Measurements from ENCODE around the gene IFITM2.
"Not testable (repeated sequence)": the region's sequence is repeated elsewhere in the genome, so short reads cannot be mapped to it uniquely, and the experiment has no call there.

IFITM2 gene

GRCh38 chr11:306645-307371 is 808 bp upstream of the IFITM2 start:
- Histone ChIP-seq H3K4me1 (no peaks in the 10 kb centered on the region), H3K36me3 (no peaks in the 10 kb centered on the region), H3K27me3 (no peaks in the 10 kb centered on the region), H3K4me3 (ENCODE audit: low read depth, low read length) (no peak overlapping the region), H3K9me3 (no peaks in the 10 kb centered on the region)
- DNase-seq, result no peak
- TF ChIP-seq, protein P1, sequence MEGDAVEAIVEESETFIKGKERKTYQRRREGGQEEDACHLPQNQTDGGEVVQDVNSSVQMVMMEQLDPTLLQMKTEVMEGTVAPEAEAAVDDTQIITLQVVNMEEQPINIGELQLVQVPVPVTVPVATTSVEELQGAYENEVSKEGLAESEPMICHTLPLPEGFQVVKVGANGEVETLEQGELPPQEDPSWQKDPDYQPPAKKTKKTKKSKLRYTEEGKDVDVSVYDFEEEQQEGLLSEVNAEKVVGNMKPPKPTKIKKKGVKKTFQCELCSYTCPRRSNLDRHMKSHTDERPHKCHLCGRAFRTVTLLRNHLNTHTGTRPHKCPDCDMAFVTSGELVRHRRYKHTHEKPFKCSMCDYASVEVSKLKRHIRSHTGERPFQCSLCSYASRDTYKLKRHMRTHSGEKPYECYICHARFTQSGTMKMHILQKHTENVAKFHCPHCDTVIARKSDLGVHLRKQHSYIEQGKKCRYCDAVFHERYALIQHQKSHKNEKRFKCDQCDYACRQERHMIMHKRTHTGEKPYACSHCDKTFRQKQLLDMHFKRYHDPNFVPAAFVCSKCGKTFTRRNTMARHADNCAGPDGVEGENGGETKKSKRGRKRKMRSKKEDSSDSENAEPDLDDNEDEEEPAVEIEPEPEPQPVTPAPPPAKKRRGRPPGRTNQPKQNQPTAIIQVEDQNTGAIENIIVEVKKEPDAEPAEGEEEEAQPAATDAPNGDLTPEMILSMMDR (IDR thresholded peaks at IDR 0.05; ENCODE audit: low read depth, low read length), result no peak

DNA sequence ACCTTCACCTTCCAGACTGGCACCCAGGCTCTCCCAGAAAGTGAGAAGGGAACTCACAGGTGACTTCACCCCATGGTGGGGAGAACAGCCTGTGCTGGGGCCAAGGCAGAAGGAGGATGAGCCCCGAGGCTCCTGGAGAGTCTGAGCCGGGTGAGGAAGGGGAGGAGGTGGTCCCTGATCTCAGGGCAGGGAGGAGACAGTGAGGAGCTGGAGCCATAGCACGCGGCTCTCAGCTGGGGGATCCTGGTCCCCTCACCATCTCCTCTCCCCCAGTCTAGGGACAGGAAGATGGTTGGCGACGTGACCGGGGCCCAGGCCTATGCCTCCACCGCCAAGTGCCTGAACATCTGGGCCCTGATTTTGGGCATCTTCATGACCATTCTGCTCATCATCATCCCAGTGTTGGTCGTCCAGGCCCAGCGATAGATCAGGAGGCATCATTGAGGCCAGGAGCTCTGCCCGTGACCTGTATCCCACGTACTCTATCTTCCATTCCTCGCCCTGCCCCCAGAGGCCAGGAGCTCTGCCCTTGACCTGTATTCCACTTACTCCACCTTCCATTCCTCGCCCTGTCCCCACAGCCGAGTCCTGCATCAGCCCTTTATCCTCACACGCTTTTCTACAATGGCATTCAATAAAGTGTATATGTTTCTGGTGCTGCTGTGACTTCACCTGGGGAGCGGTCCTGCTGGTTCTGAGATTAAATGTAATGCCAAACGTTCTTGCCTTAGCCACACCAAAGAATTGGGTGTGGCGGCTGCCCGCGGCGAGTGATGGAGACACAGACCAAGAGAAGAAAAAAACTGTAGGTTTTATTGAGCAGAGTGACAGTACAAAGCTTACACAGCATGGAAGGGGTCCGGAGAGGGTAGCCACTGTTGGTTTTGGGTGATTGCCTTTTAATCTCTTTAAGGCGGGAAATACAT is 1.4 kb downstream of the IFITM2 start:
- H3K36me3 ChIP-seq; H3K9me3 ChIP-seq; H3K4me3 ChIP-seq (ENCODE audit: low read depth, low read length); H3K27me3 ChIP-seq; H3K4me1 ChIP-seq; DNase-seq: not testable (repeated sequence)

- not testable (repeated sequence) for H3K4me3 ChIP-seq (ENCODE audit: low read depth, low read length); H3K4me1 ChIP-seq
These were observed 2.5 kb downstream of the IFITM2 start for GRCh38 chr11:309979-310572.

GRCh38 chr11:311013-311748 is 3.6 kb downstream of the IFITM2 start:
- not testable (repeated sequence) for H3K9me3 ChIP-seq; H3K4me1 ChIP-seq; DNase-seq; H3K27me3 ChIP-seq; H3K36me3 ChIP-seq; H3K4me3 ChIP-seq (ENCODE audit: low read depth, low read length)

More at GRCh38 chr11:309979-310572, 2.5 kb downstream of the IFITM2 start:
- not testable (repeated sequence) for H3K9me3 ChIP-seq, H3K27me3 ChIP-seq, DNase-seq, H3K36me3 ChIP-seq

- TF ChIP-seq, protein P1 (IDR thresholded peaks at IDR 0.05; ENCODE audit: low read depth, low read length), result no peak
- DNase-seq, result no peak
- peaks cover 5% of the 10 kb centered on the region for H3K27me3 ChIP-seq
- H3K4me3 ChIP-seq (ENCODE audit: low read depth, low read length), result no peak overlapping the region
- no peaks in the 10 kb centered on the region for H3K36me3 ChIP-seq
- H3K9me3 ChIP-seq, result no peaks in the 10 kb centered on the region
- no peaks in the 10 kb centered on the region for H3K4me1 ChIP-seq
These were observed 4.6 kb downstream of the IFITM2 start for GRCh38 chr11:312092-312816.

GRCh38 chr11:313304-313786 is 5.7 kb downstream of the IFITM2 start:
- no peak for DNase-seq

More at GRCh38 chr11:313304-313786, 5.7 kb downstream of the IFITM2 start:
- Histone ChIP-seq H3K9me3 (no peaks in the 10 kb centered on the region), H3K4me1 (no peaks in the 10 kb centered on the region), H3K4me3 (ENCODE audit: low read depth, low read length) (no peak overlapping the region), H3K27me3 (peaks cover 5% of the 10 kb centered on the region), H3K36me3 (no peaks in the 10 kb centered on the region)
- TF ChIP-seq, protein P1 (IDR thresholded peaks at IDR 0.05; ENCODE audit: low read depth, low read length), result no peak

All from BE2C (cell line).